K562 (cell line): Measurements from ENCODE around the gene GPX1. TPM values are rescaled to one million over a fixed set of nuclear protein-coding genes. Genes with fewer than 3 reads are reported as not detected.
A peak's percentile ranks its signal among the peaks of the same experiment; 100 is the strongest.

Experiments used
- SMARCC2 ChIP-seq: fragments of 450-650 bp; IDR thresholded peaks from 2 replicates; pipeline ENCODE4 v1.6.1; 2017; ENCODE audit warnings: antibody characterized with exemption, moderate library complexity, mild to moderate bottlenecking, low read depth
- TRIM24 ChIP-seq, 2 experiments: fragments of 450-650 bp; IDR thresholded peaks; 2 replicates each; pipeline ENCODE4 v1.6.1; 2016
- YY1 ChIP-seq, 3 experiments: IDR thresholded peaks; 2 replicates each; pipeline ENCODE4 v1.6.1; 2011; ENCODE audit warnings: low read length in 2 of 3, mild to moderate bottlenecking in 2 of 3, moderate library complexity in 2 of 3, borderline replicate concordance in 1 of 3, control low read depth in 1 of 3, low read depth in 1 of 3; ENCODE audit not compliant: insufficient read depth in 3 of 3, insufficient replicate concordance in 2 of 3, control insufficient read depth in 1 of 3, insufficient read length in 1 of 3; ENCODE audit errors: extremely low read depth in 1 of 3
- ZEB2 ChIP-seq: fragments of 450-650 bp; IDR thresholded peaks from 2 replicates; pipeline ENCODE4 v1.6.1; 2016
- ZNF707 ChIP-seq: fragments of 250-450 bp; sonication (Bioruptor Pico); conservative IDR thresholded peaks from 2 replicates; pipeline ENCODE4 v1.8.0; 2022; ENCODE audit warnings: inconsistent platforms, mild to moderate bottlenecking, moderate library complexity
- ZSCAN29 ChIP-seq: fragments of 450-650 bp; IDR thresholded peaks from 2 replicates; pipeline ENCODE4 v1.6.1; 2017
- polyA plus RNA-seq, 8 experiments: library from polyadenylated mRNA; depleted of rRNA in 4 of 8; stranded (reverse) in 5 of 8; unstranded in 3 of 8; fragments of >200 nt; fragmentation: Nextera tagmentation in 2 of 8; fragmentation: Illumina TruSeq in 1 of 8; extraction: Ambion mirVana in 2 of 8; extraction: Trizol in 1 of 8; gene quantifications; 2 replicates each; pipeline versions ENCODE4 v1.2.1 to v1.2.3, GENCODE V29; 2011 to 2014; ENCODE audit warnings: inconsistent platforms in 1 of 8, missing spikeins in 1 of 8
- total RNA-seq, 7 experiments: library from RNA; depleted of rRNA in 6 of 7; stranded (reverse); fragments of >200 nt in 6 of 7; fragmentation: Illumina TruSeq in 2 of 7; extraction: Trizol in 2 of 7; gene quantifications; 2 replicates each; pipeline versions ENCODE4 v1.2.1 to v1.2.3, GENCODE V29; 2011 to 2021; ENCODE audit warnings: low replicate concordance in 1 of 7
- TF ChIP-seq, protein P1 (sequence below): sonication (generic); formaldehyde crosslinking; IDR thresholded peaks from 2 replicates; pipeline ENCODE4 v1.4.0; 2020; ENCODE audit warnings: mild to moderate bottlenecking, missing genetic modification reagents
- TF ChIP-seq, protein P2 (sequence below): fragments of 450-650 bp; IDR thresholded peaks from 2 replicates; pipeline ENCODE4 v1.6.1; 2017; ENCODE audit warnings: antibody characterized with exemption, mild to moderate bottlenecking

GPX1 gene
- total and polyA plus RNA-seq, 9 of the 15 experiments (the other 6 are each of a cell fraction or from before 2014, with no cell fraction given), result 0.08 to 1.3 (median 0.21) TPM; not detected in 5

DNA sequence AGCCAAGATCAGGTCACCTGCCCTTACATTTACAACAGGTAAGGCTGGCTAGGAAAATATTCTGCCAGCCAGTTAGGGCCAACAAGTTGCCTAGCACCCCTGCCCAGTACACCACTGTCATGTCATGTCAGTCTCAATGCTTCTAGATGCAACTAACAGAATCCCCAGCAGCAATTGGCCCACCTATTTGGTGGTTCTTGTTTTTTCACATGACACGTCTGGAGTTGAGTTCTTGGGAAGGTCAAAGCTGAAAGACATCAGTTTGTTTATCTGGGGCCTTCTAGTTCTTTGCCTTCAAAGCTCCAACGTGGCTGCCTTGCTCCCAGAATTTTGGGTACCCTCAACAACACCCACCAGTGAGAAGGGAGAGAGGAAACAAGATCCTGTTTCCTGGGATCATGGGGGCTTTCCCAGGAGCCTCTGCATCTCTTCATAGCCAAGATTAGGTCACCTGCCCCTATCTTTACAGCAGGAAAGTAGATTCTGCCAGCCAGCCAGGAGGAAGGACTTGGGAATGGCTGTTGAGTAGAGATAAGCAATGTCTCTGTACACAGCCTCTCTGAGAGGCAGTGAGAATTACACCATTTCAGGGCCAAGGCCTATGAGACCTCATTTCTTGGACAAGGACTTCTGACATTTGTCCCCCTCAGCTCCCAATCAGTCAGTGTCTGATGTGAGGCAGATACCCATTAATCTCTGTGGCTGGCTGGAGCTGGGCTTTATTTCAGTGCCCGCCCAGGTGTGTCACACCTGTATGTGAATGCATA is 8.6 kb downstream of the GPX1 start (continued):
- no peak for TF ChIP-seq ZNF707
- TF ChIP-seq, protein P1, sequence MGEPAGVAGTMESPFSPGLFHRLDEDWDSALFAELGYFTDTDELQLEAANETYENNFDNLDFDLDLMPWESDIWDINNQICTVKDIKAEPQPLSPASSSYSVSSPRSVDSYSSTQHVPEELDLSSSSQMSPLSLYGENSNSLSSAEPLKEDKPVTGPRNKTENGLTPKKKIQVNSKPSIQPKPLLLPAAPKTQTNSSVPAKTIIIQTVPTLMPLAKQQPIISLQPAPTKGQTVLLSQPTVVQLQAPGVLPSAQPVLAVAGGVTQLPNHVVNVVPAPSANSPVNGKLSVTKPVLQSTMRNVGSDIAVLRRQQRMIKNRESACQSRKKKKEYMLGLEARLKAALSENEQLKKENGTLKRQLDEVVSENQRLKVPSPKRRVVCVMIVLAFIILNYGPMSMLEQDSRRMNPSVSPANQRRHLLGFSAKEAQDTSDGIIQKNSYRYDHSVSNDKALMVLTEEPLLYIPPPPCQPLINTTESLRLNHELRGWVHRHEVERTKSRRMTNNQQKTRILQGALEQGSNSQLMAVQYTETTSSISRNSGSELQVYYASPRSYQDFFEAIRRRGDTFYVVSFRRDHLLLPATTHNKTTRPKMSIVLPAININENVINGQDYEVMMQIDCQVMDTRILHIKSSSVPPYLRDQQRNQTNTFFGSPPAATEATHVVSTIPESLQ (CRISPR knock-in tag), result no peak
- TF ChIP-seq, protein P2, sequence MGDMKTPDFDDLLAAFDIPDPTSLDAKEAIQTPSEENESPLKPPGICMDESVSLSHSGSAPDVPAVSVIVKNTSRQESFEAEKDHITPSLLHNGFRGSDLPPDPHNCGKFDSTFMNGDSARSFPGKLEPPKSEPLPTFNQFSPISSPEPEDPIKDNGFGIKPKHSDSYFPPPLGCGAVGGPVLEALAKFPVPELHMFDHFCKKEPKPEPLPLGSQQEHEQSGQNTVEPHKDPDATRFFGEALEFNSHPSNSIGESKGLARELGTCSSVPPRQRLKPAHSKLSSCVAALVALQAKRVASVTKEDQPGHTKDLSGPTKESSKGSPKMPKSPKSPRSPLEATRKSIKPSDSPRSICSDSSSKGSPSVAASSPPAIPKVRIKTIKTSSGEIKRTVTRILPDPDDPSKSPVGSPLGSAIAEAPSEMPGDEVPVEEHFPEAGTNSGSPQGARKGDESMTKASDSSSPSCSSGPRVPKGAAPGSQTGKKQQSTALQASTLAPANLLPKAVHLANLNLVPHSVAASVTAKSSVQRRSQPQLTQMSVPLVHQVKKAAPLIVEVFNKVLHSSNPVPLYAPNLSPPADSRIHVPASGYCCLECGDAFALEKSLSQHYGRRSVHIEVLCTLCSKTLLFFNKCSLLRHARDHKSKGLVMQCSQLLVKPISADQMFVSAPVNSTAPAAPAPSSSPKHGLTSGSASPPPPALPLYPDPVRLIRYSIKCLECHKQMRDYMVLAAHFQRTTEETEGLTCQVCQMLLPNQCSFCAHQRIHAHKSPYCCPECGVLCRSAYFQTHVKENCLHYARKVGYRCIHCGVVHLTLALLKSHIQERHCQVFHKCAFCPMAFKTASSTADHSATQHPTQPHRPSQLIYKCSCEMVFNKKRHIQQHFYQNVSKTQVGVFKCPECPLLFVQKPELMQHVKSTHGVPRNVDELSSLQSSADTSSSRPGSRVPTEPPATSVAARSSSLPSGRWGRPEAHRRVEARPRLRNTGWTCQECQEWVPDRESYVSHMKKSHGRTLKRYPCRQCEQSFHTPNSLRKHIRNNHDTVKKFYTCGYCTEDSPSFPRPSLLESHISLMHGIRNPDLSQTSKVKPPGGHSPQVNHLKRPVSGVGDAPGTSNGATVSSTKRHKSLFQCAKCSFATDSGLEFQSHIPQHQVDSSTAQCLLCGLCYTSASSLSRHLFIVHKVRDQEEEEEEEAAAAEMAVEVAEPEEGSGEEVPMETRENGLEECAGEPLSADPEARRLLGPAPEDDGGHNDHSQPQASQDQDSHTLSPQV, result peak; percentile 84
- TF ChIP-seq ZSCAN29, result no peak
- TF ChIP-seq ZEB2, result peak; percentile 97
- TF ChIP-seq YY1 (IDR thresholded peaks at IDR 0.05; ENCODE audit: borderline replicate concordance in 1 of 3, control insufficient read depth in 1 of 3, extremely low read depth in 1 of 3, insufficient read depth in 3 of 3, insufficient read length in 1 of 3, insufficient replicate concordance in 2 of 3, low read depth in 1 of 3, low read length in 2 of 3), result peak in 1 of 3 experiments; percentile 29
- peak; percentile 84; the same call in 1 of the 2 replicates for TF ChIP-seq SMARCC2
- peak; percentile 82 to 92 for TF ChIP-seq TRIM24 (IDR thresholded peaks at IDR 0.05)
